ENCODE data around the gene SNRNP70.
"Not testable (repeated sequence)": the region's sequence is repeated elsewhere in the genome, so short reads cannot be mapped to it uniquely, and the experiment has no call there.

SNRNP70 gene

GRCh38 chr19:49146408-49146770 lies 61.1 kb downstream of the SNRNP70 start:
- Mint-ChIP-seq H3K27me3 (peaks cover 79% of the 10 kb centered on the region), H3K4me1 (peaks cover 43% of the 10 kb centered on the region)
- CTCF ChIA-PET, result interaction anchor here (0.6 to 4.2 kb wide), 20 partner anchors 9 to 213 kb away, joined by 3 to 18 read pairs (median 5); partner anchors contain the start of genes HRC, LIN7B and RUVBL2
- DNase-seq, H3K27ac Mint-ChIP-seq, H3K9me3 Mint-ChIP-seq, H3K4me3 Mint-ChIP-seq, H3K36me3 Mint-ChIP-seq: not testable (repeated sequence)

DNA sequence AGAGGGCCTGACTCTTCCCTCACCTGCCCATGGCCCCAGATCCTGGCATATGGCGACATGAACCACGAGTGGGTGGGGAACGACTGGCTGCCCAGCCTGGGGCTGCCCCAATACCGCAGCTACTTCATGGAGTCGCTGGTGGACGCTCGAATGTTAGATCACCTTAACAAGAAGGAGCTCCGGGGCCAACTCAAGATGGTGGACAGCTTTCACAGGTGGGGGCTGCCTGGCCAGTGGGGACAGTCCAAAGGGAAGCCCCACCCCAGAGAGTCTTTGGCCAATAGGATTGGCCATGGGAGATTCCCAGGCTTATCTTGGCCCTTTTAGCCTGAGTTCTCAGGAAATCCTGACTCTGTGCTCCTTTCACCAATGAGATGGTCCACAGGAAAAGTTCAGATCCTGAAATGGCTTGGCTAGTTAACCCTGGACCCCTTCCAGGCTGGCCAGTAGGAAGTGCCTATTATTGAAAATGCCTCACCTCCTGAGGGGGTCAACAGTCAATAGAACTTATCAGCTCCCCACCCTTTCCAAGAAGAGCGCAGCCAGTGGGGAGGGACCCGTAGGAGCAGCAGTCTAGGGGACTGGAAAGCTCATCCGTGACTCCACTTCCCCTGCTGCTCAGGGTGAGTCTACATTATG lies 62.9 kb downstream of the SNRNP70 start:
- peaks cover 5% of the 10 kb centered on the region for H3K36me3 Mint-ChIP-seq
- no peak for DNase-seq
- CTCF ChIA-PET, result interaction anchor here (0.8 to 4.1 kb wide), 4 partner anchors 12 to 153 kb away, joined by 3 to 15 read pairs (median 4); partner anchors contain the start of gene LIN7B
- H3K27me3 Mint-ChIP-seq, result peaks cover 87% of the 10 kb centered on the region
- H3K27ac Mint-ChIP-seq, result peak overlapping the region; percentile 28
- H3K9me3 Mint-ChIP-seq, result peaks cover 4% of the 10 kb centered on the region
- peaks cover 38% of the 10 kb centered on the region for H3K4me1 Mint-ChIP-seq
- peak overlapping the region; percentile 46 for H3K4me3 Mint-ChIP-seq

GRCh38 chr19:49148784-49149651 lies 63.8 kb downstream of the SNRNP70 start:
- Mint-ChIP-seq H3K27ac (peak overlapping the region; percentile 28), H3K4me3 (peak overlapping the region; percentile 73), H3K9me3 (peaks cover 4% of the 10 kb centered on the region), H3K36me3 (peaks cover 5% of the 10 kb centered on the region), H3K27me3 (peaks cover 95% of the 10 kb centered on the region), H3K4me1 (peaks cover 37% of the 10 kb centered on the region)
- CTCF ChIA-PET, result interaction anchor here (0.8 to 1.6 kb wide), 5 partner anchors 13 to 153 kb away, joined by 3 to 4 read pairs (median 4); partner anchors contain the start of gene LIN7B
- peak; percentile 87 for DNase-seq

DNA sequence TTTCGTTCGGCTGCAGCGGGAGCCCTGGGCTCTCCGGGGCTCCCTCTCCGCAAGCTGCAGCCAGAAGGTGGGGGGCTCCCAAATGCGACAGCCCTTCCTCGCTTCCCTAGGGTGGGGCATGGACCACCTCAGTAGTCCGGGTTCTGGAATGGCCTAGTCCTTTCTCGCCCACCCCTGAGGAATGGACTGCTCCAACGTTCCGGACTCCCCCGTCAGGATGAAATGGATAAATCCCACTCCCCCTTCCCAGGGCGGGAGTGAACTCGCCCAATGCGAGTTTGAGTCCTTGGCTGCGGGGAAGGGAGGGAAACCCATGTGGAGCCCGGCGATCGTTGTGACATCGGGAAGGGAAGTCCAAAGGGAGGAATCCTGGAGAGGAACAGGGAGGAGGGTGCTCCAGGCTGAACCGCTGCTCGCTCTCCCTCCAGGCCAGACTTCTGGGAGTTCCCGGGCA lies 64.4 kb downstream of the SNRNP70 start:
- peaks cover 97% of the 10 kb centered on the region for H3K27me3 Mint-ChIP-seq
- H3K36me3 Mint-ChIP-seq, result peaks cover 5% of the 10 kb centered on the region
- H3K4me3 Mint-ChIP-seq, result peak overlapping the region; percentile 73
- CTCF ChIA-PET, result interaction anchor here (0.8 to 1.6 kb wide), 3 partner anchors 14 to 59 kb away, joined by 3 to 4 read pairs (median 4); no protein-coding TSS in a partner anchor
- no peak overlapping the region for H3K27ac Mint-ChIP-seq
- no peak for DNase-seq
- peaks cover 37% of the 10 kb centered on the region for H3K4me1 Mint-ChIP-seq
- peaks cover 4% of the 10 kb centered on the region for H3K9me3 Mint-ChIP-seq

GRCh38 chr19:49150106-49150943 lies 65.1 kb downstream of the SNRNP70 start:
- Mint-ChIP-seq H3K36me3 (peaks cover 5% of the 10 kb centered on the region), H3K27ac (no peak overlapping the region), H3K4me3 (peak overlapping the region; percentile 73), H3K4me1 (peaks cover 35% of the 10 kb centered on the region), H3K9me3 (peaks cover 4% of the 10 kb centered on the region), H3K27me3 (peaks cover 100% of the 10 kb centered on the region)
- CTCF ChIA-PET, result no interaction called here
- DNase-seq, result peak; percentile 73

DNA sequence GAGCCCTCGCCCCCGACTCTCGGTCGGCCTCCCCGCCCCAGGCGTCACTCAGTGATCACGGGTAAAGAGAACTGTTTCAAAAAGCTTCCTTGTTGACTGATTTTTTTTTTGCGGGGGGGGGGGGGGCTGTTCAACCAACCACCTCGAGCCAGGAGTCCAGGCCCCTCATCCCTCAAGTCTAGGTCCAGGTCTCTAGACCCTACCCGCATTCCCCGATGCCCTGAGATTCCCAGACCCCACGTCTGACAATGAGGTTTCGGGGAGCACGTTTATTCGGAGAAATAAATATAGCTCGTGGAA lies 65.6 kb downstream of the SNRNP70 start:
- H3K36me3 Mint-ChIP-seq, result peaks cover 5% of the 10 kb centered on the region
- CTCF ChIA-PET, result no interaction called here
- H3K9me3 Mint-ChIP-seq, result peaks cover 4% of the 10 kb centered on the region
- peaks cover 100% of the 10 kb centered on the region for H3K27me3 Mint-ChIP-seq
- no peak overlapping the region for H3K27ac Mint-ChIP-seq
- no peak overlapping the region for H3K4me3 Mint-ChIP-seq
- H3K4me1 Mint-ChIP-seq, result peaks cover 29% of the 10 kb centered on the region
- no peak for DNase-seq

DNA sequence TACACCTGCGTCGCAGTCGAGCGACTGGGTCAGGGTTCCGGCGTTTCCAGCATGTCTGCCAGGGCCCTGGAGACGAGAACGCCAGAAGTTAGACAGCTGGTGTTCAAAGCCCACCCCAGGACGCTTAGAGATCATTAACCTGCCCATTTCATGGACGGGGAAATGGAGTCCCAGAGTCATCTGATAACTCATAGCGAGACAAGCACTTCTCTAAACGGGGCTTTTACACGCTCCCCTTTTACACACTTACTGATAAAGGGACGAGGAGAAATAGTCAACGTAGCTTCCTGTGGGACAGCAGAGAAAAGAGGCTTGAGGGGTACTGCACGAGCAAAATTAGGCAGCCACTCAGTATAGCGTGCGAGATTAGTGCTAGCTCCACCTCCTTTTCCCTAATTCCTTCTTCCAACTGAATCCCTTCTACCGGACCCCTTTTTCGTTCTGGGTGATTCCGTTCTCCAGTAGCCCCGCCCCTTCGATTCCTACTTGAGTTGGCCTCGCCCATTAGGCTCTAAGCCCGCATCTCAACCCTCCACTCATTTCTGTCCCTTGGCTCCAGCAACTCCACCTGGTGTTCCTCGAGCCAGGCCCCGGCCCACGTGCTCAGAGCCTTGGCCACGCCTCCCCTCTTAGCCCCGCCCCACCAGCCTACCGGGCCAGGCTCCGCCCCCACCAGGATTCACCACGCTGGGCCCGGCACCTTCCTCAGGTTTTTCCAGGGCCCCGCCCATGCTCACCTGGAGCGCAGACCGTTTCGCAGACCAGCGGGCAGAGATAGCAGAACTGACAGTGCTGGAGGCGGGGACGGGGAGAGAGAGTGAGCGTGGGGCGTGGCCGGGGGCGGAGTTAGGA lies 66.2 kb downstream of the SNRNP70 start:
- Mint-ChIP-seq H3K27ac (no peak overlapping the region), H3K9me3 (peaks cover 4% of the 10 kb centered on the region), H3K4me3 (peak overlapping the region; percentile 24), H3K4me1 (peaks cover 24% of the 10 kb centered on the region), H3K36me3 (peaks cover 5% of the 10 kb centered on the region), H3K27me3 (peaks cover 100% of the 10 kb centered on the region)
- peak; percentile 58 for DNase-seq
- CTCF ChIA-PET, result no interaction called here

DNA sequence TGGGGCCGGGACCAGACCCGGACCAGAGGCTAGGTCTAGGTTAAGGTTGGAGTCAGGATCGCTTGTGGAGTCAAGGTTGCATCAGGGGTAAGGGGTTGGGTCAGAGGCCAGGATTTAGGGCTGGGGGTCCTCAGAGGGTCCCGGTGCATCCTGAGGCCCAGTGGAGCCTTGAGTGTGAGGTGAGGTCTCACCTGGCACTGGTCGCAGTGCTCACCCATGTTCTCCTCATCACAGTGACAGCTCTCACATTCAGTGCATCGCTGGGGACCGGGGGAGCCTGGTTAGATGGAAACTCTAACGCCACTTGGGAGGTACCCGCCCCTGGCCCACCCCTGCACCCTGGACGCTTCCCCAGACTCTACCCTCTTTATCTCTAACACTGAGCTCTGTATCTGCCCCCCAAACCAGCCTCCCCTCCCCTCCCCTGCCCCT lies 66.9 kb downstream of the SNRNP70 start:
- Mint-ChIP-seq H3K27ac (no peak overlapping the region), H3K4me3 (no peak overlapping the region), H3K27me3 (peaks cover 98% of the 10 kb centered on the region), H3K36me3 (peaks cover 5% of the 10 kb centered on the region), H3K9me3 (peaks cover 4% of the 10 kb centered on the region), H3K4me1 (peaks cover 24% of the 10 kb centered on the region)
- CTCF ChIA-PET, result no interaction called here
- no peak for DNase-seq

DNA sequence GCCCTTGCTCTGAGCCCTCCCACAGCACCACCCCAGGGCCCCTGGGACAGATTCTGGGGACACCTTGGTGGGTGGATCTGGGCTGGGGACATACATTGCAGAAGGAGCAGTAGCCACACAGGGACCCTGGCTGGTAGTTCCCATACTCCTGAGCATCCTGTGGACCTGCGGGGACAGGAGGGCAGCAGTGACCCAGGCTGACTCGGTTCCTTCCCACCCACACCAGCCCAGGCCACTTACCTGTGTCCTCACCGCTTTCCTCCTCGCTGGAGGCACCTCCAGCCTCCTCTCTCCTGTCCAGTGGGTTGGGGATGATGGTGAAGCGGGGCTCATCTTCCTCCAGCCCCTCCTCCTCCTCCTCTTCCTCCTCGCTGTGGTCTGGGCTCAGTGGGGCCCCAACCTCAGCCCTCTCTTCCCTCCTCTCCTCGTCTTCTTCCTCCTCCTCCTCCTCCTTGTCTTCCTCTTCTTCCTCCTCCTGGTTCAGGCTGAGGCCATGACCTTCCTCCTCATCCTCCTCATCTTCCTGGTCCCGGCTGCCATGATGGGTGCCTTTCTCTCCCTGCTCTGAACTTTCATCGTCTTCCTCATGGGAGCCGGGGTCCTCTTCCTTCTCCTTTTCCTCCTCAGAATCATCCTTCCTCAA lies 68.0 kb downstream of the SNRNP70 start:
- no peak for DNase-seq
- no peak overlapping the region for H3K27ac Mint-ChIP-seq

DNA sequence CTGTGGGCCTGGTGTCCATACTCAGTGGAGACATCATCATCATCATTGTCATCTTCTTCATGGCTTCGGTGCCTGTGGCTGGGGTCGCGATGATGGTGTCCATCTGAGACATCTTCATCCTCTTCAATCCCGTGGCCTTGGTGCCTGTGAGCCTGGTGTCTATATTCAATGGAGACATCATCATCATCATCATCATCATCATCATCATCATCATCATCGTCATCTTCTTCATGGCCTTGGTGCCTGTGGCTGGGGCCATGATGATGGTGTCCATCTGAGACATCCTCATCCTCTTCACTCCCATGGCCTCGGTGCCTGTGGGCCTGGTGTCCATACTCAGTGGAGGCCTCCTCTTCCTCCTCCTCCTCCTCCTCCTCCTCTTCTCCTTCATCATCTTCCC lies 69.0 kb downstream of the SNRNP70 start:
- no peak for DNase-seq
- peaks cover 4% of the 10 kb centered on the region for H3K9me3 Mint-ChIP-seq
- no peak overlapping the region for H3K27ac Mint-ChIP-seq
- peaks cover 22% of the 10 kb centered on the region for H3K4me1 Mint-ChIP-seq
- H3K27me3 Mint-ChIP-seq, result peaks cover 98% of the 10 kb centered on the region
- CTCF ChIA-PET, result interaction anchor here (1.5 kb wide), 1 partner anchor 8 kb away, joined by 5 read pairs; no protein-coding TSS in a partner anchor
- H3K36me3 Mint-ChIP-seq, result peaks cover 3% of the 10 kb centered on the region
- H3K4me3 Mint-ChIP-seq, result no peak overlapping the region

More for the DNA sequence above, 68.0 kb downstream of the SNRNP70 start:
- CTCF ChIA-PET, result no interaction called here
- peaks cover 98% of the 10 kb centered on the region for H3K27me3 Mint-ChIP-seq
- H3K9me3 Mint-ChIP-seq, result peaks cover 4% of the 10 kb centered on the region
- H3K4me3 Mint-ChIP-seq, result no peak overlapping the region
- H3K4me1 Mint-ChIP-seq, result peaks cover 26% of the 10 kb centered on the region
- peaks cover 5% of the 10 kb centered on the region for H3K36me3 Mint-ChIP-seq

- no peak for DNase-seq
- H3K27me3 Mint-ChIP-seq, result peaks cover 95% of the 10 kb centered on the region
- peaks cover 14% of the 10 kb centered on the region for H3K4me1 Mint-ChIP-seq
- no peak within 1 kb of the TSS for H3K27ac Mint-ChIP-seq
- H3K9me3 Mint-ChIP-seq, result peaks cover 4% of the 10 kb centered on the region
- H3K4me3 Mint-ChIP-seq, result no peak within 1 kb of the TSS
- CTCF ChIA-PET, result interaction anchor here (1.5 kb wide), 1 partner anchor 9 kb away, joined by 5 read pairs; no protein-coding TSS in a partner anchor
- peaks cover 3% of the 10 kb centered on the region for H3K36me3 Mint-ChIP-seq
Measured at GRCh38 chr19:49155005-49155819, 70.0 kb downstream of the SNRNP70 start, which contains the start of gene HRC. Gene HRC, minus strand, starts transcription at chr19:49155396. Its CDS starts 159 bp downstream, at chr19:49155237.

DNA sequence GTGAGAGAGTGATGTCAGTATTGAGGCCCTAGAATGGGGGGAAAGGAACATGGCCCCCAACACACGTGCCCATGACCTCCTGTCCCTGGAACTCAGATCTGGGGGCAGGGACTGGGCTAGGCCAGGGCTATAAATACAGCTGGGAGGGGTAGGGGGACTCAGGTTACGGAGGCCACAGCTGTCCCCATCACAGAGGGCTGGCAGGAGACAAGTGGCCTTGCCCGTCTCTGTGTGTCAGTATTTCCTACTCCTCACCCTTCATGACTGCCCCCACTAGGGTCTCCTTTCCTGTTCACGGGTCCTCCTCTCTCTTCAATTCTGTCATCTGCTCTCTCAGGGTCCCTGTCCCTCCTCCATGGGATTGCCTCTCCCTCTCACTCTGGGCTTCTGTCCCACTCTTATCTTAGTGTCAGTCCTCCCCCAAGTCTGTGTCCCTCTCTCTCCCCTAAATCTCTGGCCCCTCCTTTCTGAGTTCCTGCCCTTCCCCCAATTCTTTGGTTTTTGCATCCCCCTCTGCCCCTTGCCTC lies 70.6 kb downstream of the SNRNP70 start:
- Mint-ChIP-seq H3K36me3 (peaks cover 3% of the 10 kb centered on the region), H3K27me3 (peaks cover 95% of the 10 kb centered on the region), H3K27ac (no peak overlapping the region), H3K4me1 (peaks cover 12% of the 10 kb centered on the region), H3K9me3 (peaks cover 4% of the 10 kb centered on the region), H3K4me3 (no peak overlapping the region)
- CTCF ChIA-PET, result interaction anchor here (1.5 kb wide), 1 partner anchor 10 kb away, joined by 5 read pairs; no protein-coding TSS in a partner anchor
- DNase-seq, result no peak
